SW 1271 (cell line): ENCODE data around the gene ZNF555.
"Not testable (repeated sequence)": the region's sequence is repeated elsewhere in the genome, so short reads cannot be mapped to it uniquely, and the experiment has no call there.

Experiments used
- DNase-seq, 2 experiments: peaks; one replicate each; lab custom pipeline; 2025; lab: John Stamatoyannopoulos, UW

ZNF555 gene

DNA sequence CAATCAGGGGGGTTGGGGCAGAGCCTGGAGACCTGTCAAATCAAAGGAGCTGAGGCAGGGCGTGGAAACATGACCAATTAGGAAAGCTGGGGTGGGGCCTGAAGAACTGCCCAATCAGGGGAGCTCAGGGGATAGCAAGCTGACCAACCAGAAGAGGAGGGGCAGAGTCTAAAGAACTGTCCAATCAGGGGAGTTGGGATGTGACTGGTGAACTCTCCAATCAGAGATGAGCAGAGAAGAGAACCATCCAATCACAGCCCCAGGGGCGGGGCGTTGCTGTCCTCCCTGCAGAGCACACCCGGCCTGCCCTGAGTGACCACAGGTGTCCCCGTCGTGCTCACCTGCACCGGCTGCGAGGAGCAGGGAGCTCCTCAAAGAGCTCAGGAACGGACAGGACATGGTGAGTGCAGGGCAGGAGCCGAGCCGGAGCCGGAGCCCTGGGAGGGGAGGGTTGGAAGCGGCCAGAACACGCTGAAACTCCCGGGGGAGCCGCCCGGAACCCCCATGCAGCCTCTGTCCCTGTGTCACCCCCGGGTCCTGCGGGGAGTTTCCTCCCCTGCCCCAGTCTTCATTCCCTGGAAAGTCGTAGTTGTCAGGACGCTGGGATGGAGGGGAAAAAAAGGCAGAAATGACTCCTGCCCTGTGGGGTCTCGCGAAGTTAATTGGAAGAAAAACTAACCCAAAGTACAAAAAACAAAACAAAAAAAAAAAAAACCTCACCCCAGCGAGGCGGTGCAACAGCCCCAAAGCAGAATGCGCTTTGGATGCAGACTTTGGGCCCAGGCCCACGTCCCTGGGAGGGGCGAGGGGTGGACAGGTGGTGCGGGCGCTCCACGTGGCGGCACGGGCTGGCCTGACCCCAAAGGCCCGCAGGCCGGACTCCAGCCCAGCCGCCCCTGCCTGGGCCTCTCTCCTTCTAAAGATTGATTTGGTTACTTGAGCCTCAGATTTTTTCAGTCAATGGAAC lies 26.0 kb downstream of the ZNF555 start, which contains the start of gene ZNF556:
TSS of gene ZNF556 (plus strand) at position 311 of the 967 bp plus-strand sequence. CDS start at position 398, 87 bp downstream.
- no peak for DNase-seq

DNA sequence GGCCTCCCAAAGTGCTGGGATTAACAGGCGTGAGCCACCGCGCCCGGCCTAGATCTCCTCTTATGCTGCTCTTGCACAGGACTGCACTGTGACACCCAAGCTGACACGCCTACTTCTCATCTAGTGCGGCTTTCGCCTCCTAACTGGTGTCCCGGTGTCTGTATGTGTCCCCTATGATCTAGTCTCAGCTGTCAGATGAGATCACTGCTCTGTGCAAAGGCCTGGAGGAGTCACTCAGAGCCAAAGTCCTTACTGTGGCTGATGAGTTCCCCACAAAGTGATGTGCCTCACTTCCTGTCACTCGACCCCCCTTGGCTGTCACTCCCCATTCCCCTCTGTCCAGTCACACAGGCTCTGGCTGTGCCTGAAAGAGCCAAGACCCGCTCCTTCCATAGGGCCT lies 28.3 kb downstream of the ZNF555 start:
- no peak for DNase-seq

DNA sequence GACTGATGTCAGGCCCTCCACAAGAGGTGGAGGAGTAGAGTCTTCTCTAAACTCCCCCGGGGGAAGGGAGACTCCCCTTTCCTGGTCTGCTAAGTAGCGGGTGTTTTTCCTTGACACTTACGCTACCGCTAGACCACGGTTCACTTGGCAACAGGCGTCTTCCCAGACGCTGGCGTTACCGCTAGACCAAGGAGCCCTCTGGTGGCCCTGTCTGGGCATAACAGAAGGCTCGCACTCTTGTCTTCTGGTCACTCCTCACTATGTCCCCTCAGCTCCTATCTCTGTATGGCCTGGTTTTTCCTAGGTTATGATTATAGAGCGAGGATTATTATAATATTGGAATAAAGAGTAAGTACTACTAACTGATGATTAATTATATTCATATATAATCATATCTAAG lies 30.9 kb downstream of the ZNF555 start:
- not testable (repeated sequence) for DNase-seq

DNA sequence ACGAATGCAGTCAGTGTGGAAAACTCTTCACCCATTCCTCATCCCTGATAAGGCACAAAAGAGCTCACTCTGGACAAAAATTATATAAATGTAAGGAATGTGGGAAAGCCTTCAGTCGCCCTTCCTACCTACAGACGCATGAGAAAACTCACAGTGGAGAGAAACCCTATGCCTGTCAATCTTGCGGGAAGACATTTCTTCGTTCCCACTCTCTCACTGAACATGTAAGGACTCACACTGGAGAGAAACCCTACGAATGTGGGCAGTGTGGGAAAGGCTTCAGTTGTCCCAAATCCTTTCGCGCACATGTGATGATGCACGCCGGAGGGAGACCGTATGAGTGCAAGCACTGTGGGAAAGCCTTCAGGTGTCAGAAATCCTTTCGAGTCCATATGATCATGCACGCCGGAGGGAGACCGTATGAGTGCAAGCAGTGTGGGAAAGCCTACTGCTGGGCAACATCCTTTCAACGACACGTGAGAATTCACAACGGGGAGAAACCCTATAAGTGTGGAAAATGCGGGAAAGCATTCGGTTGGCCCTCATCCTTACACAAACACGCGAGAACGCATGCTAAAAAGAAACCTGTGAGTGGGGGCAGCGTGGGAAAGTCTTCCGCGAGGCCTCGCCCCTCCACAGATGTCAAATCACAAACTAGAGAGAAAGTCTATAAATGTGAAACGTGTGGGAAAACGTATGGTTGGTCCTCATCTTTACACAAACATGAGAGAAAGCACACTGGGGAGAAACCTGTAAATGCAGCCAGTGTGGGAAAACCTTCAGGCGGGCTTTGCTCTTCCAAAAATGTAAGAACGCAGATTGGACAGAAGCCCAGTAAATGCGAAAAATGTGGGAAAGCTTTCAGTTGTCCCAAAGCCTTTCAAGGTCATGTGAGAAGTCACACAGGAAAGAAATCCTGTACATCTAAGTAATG lies 36.4 kb downstream of the ZNF555 start:
- no peak for DNase-seq

DNA sequence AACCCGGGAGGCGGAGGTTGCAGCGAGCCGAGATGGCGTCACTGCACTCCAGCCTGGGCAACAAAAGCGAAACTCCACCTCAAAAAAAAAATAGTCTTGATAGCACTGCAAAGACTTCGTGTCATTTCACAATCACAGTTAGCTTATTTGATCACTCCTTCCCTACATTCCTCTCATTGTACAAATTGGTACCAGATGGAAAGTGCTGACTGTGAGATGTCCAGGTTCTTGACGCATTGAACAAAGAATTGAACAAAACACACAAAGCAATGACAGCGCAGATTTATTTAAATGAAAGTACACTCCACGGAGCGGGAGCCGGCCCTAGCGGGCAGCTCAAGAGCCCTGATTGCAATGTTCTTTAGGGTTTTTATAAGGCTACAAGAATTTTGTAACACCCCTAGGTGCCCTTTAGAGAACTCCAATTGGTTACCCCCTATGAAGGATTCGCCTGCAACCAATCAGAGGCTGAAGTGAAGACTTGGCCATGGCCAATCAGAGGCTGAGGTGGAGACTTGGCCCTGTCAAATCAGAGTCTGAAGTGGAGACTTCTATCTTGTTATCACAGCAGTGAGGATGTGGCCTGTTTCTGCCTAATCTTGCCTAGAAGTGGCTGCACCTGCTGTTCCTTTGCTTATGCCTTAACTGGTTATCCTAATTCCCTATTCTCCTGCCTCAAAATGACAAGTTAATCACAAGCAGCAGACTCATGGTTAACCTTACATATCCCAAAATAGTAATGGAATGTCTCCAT lies 42.6 kb downstream of the ZNF555 start:
- DNase-seq: no peak

DNA sequence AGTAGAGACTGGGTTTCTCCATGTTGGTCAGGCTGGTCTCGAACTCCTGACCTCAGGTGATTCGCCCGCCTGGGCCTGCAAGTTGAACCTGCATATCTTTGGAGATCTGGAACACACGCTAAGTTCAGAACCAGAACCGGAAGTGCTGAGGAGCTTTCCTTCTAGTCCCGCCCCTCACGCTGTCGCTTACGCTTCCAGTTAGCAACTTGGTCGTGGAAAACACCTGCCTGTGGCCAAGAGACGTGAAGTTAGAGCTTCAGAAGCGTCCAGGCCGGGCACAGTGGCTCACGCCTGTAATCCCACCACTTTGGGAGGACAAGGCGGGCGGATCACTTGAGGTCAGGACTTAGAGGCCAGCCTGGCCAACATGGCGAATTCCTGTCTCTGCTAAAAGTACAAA lies 44.5 kb downstream of the ZNF555 start:
- DNase-seq: no peak

DNA sequence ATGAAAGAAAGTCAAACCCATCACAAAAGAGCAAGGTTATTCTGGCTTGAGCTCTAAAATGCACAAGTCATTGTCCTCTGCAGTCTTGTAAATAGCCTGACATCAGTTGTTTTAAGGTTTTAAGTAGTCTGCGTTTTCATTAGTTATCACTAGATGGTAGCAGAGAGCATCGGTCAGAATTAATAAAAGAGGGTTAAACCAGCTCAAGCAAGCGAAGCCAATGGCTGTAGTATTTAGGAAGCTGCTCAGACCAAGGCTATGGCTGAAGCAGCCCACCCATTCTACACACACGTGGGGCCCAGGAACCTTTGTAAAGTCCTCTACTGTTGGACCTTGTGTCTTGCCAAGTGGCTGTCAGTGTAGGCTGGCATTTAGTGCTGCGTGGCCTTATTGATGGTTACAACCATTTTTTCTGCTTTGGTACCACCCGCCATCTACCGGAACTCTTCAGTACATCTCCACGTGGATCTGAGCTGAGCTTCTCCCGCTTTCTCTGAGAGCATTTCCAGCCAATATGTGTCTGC lies 46.2 kb downstream of the ZNF555 start:
- peak; percentile 26 to 72 for DNase-seq

DNA sequence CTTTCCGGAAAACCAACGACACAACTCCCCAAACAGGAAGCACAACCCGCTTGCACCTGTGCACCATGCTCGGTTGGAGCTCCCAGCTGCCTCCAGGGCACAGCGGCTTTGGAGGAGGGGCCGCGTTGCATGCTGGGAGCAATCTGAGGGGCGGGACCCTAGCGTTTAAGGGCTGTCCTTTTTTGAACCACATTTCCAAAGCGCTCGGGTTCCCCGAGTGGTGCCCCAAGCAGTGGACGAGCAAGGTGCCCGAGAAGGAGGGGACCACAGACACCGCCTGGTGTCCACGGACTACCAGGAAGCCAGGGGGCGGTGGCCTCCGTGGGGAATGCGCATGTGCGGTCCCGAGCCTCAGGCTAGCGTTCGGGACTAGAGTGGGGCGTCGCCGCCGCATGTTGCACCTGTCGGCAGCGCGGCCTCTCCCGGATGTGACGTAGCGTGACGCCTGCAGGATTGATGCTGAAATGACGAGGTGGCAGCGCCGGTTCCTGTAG lies 47.5 kb downstream of the ZNF555 start:
- DNase-seq: no peak

DNA sequence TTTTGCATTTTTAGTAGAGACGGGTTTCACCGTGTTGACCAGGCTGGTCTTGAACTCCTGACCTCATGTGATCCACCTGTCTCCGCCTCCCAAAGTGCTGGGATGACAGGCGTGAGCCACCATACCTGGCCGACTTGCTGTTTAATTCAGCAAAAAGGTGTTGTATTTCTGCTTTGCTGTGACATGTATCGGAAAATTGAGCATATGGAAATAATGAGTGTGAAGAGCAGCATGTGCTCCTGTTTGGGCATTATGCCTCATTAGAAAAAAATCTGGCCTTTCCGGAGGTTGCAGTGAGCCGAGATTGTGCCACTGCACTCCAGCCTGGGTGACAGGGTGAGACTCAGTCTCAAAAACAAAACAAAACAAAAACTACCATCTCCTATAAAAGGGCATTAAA lies 49.3 kb downstream of the ZNF555 start:
- DNase-seq: not testable (repeated sequence)

DNA sequence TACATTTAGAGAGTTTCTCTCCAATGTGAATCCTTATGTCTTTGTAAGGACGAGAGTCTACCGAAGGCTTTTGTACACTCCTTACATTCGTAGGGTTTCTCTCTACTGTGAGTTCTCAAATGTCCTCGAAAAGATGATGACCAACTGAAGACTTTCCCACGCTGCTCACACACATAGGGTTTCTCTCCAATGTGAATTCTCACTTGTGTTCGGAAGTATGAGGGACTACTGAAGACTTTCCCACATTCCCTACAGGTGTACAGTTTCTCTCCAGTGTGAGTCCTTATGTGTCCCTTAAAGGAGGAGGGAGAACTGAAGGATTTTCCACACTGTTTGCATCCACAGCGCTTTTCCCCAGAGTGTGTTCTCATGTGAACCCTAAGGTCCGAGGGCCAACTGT lies 55.4 kb downstream of the ZNF555 start:
- no peak for DNase-seq

DNA sequence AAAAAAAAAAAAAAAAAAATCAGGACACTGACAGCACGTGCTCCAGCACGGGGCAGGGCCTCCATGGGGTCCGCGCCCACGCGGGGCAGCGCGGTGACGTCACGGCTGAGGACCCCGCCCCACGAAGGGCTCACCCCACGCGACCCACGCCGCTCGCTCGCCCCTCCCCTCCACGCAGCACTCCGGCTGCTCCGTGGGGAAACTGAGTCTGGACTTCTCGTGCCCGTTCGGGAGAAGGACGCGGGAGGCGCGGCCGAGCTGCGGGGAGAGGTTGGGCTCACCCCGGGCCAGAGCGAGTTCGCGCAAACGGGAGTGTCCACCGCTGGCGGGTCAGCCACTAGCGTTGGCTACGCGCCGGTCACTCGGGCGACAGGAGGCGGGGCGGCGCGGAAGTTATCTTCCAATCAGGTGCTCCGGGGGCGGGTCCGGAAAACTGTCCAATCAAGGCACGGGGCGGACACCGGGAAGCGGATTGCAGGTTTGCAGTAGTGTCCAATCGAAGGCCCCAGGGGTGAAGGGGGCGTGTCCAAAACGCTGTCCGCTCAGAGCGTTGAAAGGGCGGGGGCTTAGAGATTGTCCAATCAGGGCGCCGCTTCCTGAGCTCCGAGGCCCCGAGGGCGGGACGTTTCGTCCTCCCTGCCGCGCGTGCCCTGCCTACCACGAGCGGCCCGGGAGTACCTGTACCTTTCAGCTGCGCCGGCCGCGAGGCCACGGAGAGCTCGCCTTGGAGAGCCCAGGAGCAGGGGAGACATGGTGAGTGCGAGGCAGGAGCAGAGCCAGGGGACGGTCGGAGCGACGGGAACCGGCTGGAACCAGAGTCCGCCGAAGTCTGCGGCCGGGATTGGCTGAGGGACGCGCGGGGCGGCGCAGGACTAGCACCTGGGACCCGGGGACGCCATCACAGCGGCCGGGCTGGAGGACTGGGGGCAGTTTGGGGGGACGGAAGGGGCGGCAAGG lies 59.3 kb downstream of the ZNF555 start, which contains the start of gene ZNF57:
TSS of gene ZNF57 (plus strand) at position 633 of the 957 bp plus-strand sequence. CDS start at position 751, 118 bp downstream.
- DNase-seq: peak; percentile 96 to 98

DNA sequence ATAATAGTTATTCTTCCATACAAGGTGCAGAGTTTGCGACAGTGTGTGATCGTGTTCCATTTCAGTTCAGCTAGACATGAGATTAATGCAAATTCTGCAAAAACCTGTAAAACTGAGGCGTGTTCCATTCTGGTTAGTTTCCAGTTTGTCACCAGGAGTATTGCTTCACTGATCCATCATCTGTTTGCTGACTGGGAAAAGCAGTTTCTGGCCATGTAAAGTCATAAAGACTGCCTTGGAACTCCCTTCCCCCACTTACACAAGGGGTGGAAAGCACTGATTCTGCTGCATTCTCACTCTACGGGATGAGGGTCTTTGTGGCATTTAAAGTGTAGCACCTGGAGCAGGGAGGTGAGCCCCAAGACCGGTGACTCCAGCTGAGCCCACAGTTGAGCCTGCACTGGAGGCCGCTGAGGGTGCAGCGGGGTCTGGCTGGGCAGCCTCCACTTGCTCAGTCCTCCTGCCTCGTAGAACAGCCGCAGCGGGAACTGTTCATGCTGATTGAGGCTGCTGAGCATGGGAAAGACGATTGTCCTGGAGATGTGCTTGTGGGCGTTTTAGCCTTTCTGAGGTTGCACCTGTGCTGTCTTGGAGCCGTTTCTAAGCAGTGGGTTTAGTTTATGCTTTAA lies 61.4 kb downstream of the ZNF555 start:
- no peak for DNase-seq

DNA sequence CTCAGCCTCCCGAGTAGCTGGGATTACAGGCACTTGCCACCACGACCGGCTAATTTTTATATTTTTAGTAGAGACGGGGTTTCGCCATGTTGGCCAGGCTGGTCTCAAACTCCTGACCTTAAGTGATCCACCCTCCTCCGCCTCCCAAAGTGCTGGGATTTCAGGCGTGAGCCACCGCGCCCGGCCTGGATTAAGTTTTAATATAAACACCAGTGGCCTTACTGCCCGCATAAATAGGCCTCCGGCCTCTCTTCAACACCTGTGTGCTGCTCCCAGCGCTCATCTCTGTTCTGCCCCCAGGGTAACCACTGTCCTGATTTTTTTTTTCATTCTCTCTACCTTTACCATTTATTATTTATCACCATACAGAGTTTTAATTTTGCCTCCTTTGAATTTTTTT lies 62.1 kb downstream of the ZNF555 start:
- DNase-seq: not testable (repeated sequence)

DNA sequence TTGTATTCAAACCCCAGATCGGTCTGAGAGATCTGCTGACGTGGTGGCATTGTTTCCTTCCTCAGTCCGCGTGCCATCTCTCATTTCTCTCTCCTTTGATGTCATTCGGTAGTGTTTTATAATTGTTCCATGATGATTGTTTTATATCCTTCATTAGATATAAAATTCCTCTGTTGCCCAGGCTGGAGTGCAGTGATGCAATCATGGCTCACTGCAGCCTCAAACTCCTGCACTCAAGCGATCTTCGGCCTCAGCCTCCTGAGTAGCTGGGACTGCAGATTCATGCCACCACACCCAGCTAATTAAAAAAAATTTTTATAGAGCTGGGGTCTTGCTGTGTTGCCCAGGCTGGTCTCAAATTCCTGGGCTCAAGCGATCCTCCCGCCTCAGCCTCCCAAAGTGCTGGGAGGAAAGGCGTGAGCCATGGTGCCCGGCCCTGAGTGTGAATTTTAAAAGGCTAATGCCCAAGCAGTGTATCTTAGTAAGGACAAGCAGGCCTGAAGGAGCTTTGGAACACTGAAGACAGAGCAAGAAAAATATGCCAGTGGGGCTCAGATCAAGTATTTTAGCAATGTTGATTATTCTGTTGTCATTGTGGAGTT lies 64.7 kb downstream of the ZNF555 start:
- no peak for DNase-seq

DNA sequence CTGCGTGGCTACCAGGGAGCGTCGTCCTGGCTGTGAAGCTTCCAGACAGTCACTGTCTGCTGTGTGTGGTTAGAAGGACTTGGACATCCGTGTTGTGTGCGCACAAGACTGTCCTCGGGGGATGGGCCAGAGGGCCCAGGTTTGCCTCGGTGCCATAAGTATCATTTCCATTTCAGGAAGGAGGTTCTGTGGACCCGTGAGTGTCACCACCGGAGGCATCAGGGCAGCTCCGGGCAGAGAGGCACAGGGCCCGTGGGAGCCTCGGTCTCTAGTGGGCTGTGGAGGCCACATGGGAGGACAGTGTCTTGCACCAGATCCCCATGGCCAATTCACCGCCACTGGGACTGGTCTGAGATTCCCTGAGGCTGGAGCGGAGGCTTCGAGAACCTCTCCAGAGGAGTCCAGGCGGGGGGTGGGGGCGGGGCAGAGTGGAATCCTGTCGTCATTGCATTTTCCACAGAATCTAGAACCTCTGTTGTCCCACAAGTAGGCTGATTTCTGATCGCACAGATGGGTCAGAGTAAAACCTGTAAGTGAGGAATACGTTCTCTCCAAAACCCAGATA lies 65.4 kb downstream of the ZNF555 start:
- DNase-seq: no peak
